Caco-2 (cell line): ENCODE measurements around the gene TUBB4B. TPM values are rescaled to one million over a fixed set of nuclear protein-coding genes. Genes with fewer than 3 reads are reported as not detected.

ENCODE experiments used
- BruUV-seq: library from RNA; stranded (reverse); fragments of 400-500 nt; replicated peaks from 2 replicates; lab custom pipeline; 2021; lab: Mats Ljungman, UMichigan
- CTCF ChIA-PET: fragments of 300-600 bp; sonication (Branson Sonifier 250); formaldehyde crosslinking; loops from one replicate; lab custom pipeline; 2022; ENCODE audit warnings: antibody characterized with exemption; lab: Charles Lee
- POLR2A ChIA-PET: fragments of 300-600 bp; sonication (Branson Sonifier 250); formaldehyde crosslinking; loops from one replicate; lab custom pipeline; 2022; ENCODE audit warnings: antibody characterized with exemption; lab: Charles Lee
- DNase-seq, 2 experiments: peaks; one replicate each; pipeline versions ENCODE4 v3.0.0 to v3.0.0-alpha.2; 2020 to 2022
- H3K27me3 ChIP-seq: replicated peaks from 2 replicates; pipeline ENCODE4 v1.6.0; 2011; ENCODE audit warnings: low read length; ENCODE audit not compliant: control insufficient read depth, insufficient read depth
- H3K36me3 ChIP-seq: 2 replicates; pipeline ENCODE4 v1.5.1; 2011; ENCODE audit warnings: low read length; ENCODE audit not compliant: control insufficient read depth, insufficient read depth
- H3K4me1 ChIP-seq: fragments of 250-450 bp; sonication (Bioruptor Pico); 2 replicates; pipeline ENCODE4 v1.5.1; 2020; ENCODE audit warnings: mild to moderate bottlenecking
- H3K4me3 ChIP-seq: 2 replicates; pipeline ENCODE4 v1.5.1; 2011; ENCODE audit warnings: low read depth, mild to moderate bottlenecking, control low read depth, low read length
- H3K9me3 ChIP-seq: fragments of 250-450 bp; sonication (Bioruptor Pico); 2 replicates; pipeline ENCODE4 v1.5.1; 2020; ENCODE audit warnings: mild to moderate bottlenecking, moderate library complexity
- H3K27ac Mint-ChIP-seq: one replicate; pipeline ENCODE4 v1.8.0; 2022; ENCODE audit warnings: mixed read lengths; ENCODE audit not compliant: unreplicated experiment
- H3K27me3 Mint-ChIP-seq: one replicate; pipeline ENCODE4 v1.8.0; 2022; ENCODE audit warnings: mixed read lengths; ENCODE audit not compliant: insufficient read depth, unreplicated experiment
- H3K36me3 Mint-ChIP-seq: one replicate; pipeline ENCODE4 v1.8.0; 2022; ENCODE audit warnings: mild to moderate bottlenecking, mixed read lengths; ENCODE audit not compliant: insufficient read depth, unreplicated experiment
- H3K4me1 Mint-ChIP-seq: one replicate; pipeline ENCODE4 v1.8.0; 2022; ENCODE audit warnings: low read depth, mixed read lengths; ENCODE audit not compliant: unreplicated experiment
- H3K4me3 Mint-ChIP-seq: one replicate; pipeline ENCODE4 v1.8.0; 2022; ENCODE audit warnings: mild to moderate bottlenecking, moderate library complexity, mixed read lengths; ENCODE audit not compliant: unreplicated experiment
- H3K9me3 Mint-ChIP-seq: one replicate; pipeline ENCODE4 v1.8.0; 2022; ENCODE audit warnings: mixed read lengths; ENCODE audit not compliant: unreplicated experiment
- CTCF ChIP-seq, 2 experiments: fragments of 200-600 bp in 1 of 2; IDR thresholded peaks; 1 replicate in 1 of 2; 2 replicates in 1 of 2; pipeline versions ENCODE4 v1.5.1 to v1.8.0; 2011 to 2022; ENCODE audit warnings: antibody characterized with exemption in 1 of 2, control low read depth in 1 of 2, inconsistent platforms in 1 of 2, low read depth in 1 of 2, low read length in 1 of 2, mild to moderate bottlenecking in 1 of 2, moderate library complexity in 1 of 2; ENCODE audit not compliant: insufficient read depth in 1 of 2, severe bottlenecking in 1 of 2, unreplicated experiment in 1 of 2
- intact Hi-C: fragments of 100-400 bp; cut with micrococcal nuclease; formaldehyde crosslinking; loops from one replicate; pipeline ENCODE4 v1.10.0; 2022; ENCODE audit not compliant: unreplicated experiment
- total RNA-seq: library from RNA; stranded (reverse); gene quantifications from 2 replicates; pipeline ENCODE4 v1.2.3, GENCODE V29; 2022

Gene TUBB4B
- total RNA-seq, 1 experiment from 2014 or later, result 487 TPM

- TF ChIP-seq CTCF (IDR thresholded peaks at IDR 0.05; ENCODE audit: insufficient read depth in 1 of 2, low read depth in 1 of 2, low read length in 1 of 2, severe bottlenecking in 1 of 2, unreplicated experiment in 1 of 2), result no peak
- ChIA-PET POLR2A (no interaction called here), CTCF (interaction anchor here (1.3 to 2.4 kb wide), 2 partner anchors 25 to 49 kb away, joined by 3 to 6 read pairs; partner anchors contain the start of gene TPRN)
- H3K4me3 ChIP-seq, result no peak overlapping the region
- peak overlapping the region; percentile 64 for H3K27ac Mint-ChIP-seq
- no peaks in the 10 kb centered on the region for H3K36me3 ChIP-seq
- no peaks in the 10 kb centered on the region for H3K27me3 Mint-ChIP-seq
- H3K9me3 ChIP-seq, result no peaks in the 10 kb centered on the region
- H3K9me3 Mint-ChIP-seq, result no peaks in the 10 kb centered on the region
- H3K4me1 ChIP-seq, result peaks cover 33% of the 10 kb centered on the region
- H3K4me3 Mint-ChIP-seq, result no peak overlapping the region
- DNase-seq, result no peak
- peaks cover 13% of the 10 kb centered on the region for H3K4me1 Mint-ChIP-seq
- H3K36me3 Mint-ChIP-seq, result peaks cover 11% of the 10 kb centered on the region
- intact Hi-C loops, result loop anchor here (2.0 kb wide), 3 partner anchors 37 to 109 kb away; partner anchors contain the start of genes ANAPC2 and SSNA1
- BruUV-seq, result no TSS peak
- no peaks in the 10 kb centered on the region for H3K27me3 ChIP-seq
Observed at GRCh38 chr9:137225699-137226331, 15.3 kb upstream of the TUBB4B start.

GRCh38 chr9:137226338-137227053 is 14.6 kb upstream of the TUBB4B start:
- ChIA-PET POLR2A (interaction anchor here (0.8 kb wide), 1 partner anchor 37 kb away, joined by 3 read pairs; no protein-coding TSS in a partner anchor), CTCF (interaction anchor here (1.3 to 2.4 kb wide), 8 partner anchors 10 to 64 kb away, joined by 3 to 20 read pairs (median 6); partner anchors contain the start of genes ANAPC2, LRRC26, SSNA1 and TPRN)
- no peak for DNase-seq
- TF ChIP-seq CTCF (IDR thresholded peaks at IDR 0.05; ENCODE audit: insufficient read depth in 1 of 2, low read depth in 1 of 2, low read length in 1 of 2, severe bottlenecking in 1 of 2, unreplicated experiment in 1 of 2), result no peak
- Mint-ChIP-seq H3K27ac (peak overlapping the region; percentile 64), H3K36me3 (peaks cover 11% of the 10 kb centered on the region), H3K4me1 (peaks cover 13% of the 10 kb centered on the region), H3K27me3 (no peaks in the 10 kb centered on the region), H3K4me3 (no peak overlapping the region), H3K9me3 (no peaks in the 10 kb centered on the region)
- intact Hi-C loops, result loop anchor here (1.0 to 2.0 kb wide), 4 partner anchors 10 to 110 kb away; partner anchors contain the start of genes ANAPC2 and SSNA1
- no TSS peak for BruUV-seq
- H3K36me3 ChIP-seq, result no peaks in the 10 kb centered on the region
- no peak overlapping the region for H3K4me3 ChIP-seq
- H3K27me3 ChIP-seq, result no peaks in the 10 kb centered on the region
- peaks cover 38% of the 10 kb centered on the region for H3K4me1 ChIP-seq
- H3K9me3 ChIP-seq, result no peaks in the 10 kb centered on the region
